HEK293 (cell line): ENCODE results near the gene ZC3H8.

Experiments used
- CTCF ChIA-PET: fragments of 350-600 bp; formaldehyde crosslinking; extraction: SDS; loops from one replicate; lab custom pipeline; 2021; ENCODE audit warnings: antibody characterized with exemption; lab: Yijun Ruan, JAX
- POLR2A ChIA-PET: fragments of 300-600 bp; formaldehyde crosslinking; extraction: SDS; loops from one replicate; lab custom pipeline; 2020; ENCODE audit warnings: antibody characterized with exemption, inconsistent platforms; lab: Yijun Ruan, JAX
- H3K27ac ChIP-seq: fragments of 200-500 bp; sonication (Bioruptor generic); 2 replicates; pipeline ENCODE4 v1.5.1; 2014; ENCODE audit warnings: low read depth, low read length, control low read depth, inconsistent platforms; ENCODE audit errors: extremely low read depth
- H3K36me3 ChIP-seq, 2 experiments: fragments of 200-500 bp in 1 of 2; sonication (Bioruptor generic) in 1 of 2; 1 replicate in 1 of 2; 2 replicates in 1 of 2; pipeline ENCODE4 v1.5.1; 2014 to 2017; ENCODE audit warnings: inconsistent platforms in 2 of 2, low read length in 2 of 2; ENCODE audit not compliant: control insufficient read depth in 2 of 2, insufficient read depth in 1 of 2
- H3K4me1 ChIP-seq: fragments of 200-500 bp; sonication (Bioruptor generic); 2 replicates; pipeline ENCODE4 v1.5.1; 2014; ENCODE audit warnings: mild to moderate bottlenecking, low read length, inconsistent platforms; ENCODE audit not compliant: control insufficient read depth, insufficient read depth
- H3K4me3 ChIP-seq: 2 replicates; pipeline ENCODE4 v1.5.1; 2011; ENCODE audit warnings: low read depth, mild to moderate bottlenecking, control low read depth, low read length, moderate library complexity
- H3K9me3 ChIP-seq: fragments of 200-500 bp; sonication (Bioruptor generic); 2 replicates; pipeline ENCODE4 v1.5.1; 2014; ENCODE audit warnings: low read depth, low read length, inconsistent platforms; ENCODE audit not compliant: control insufficient read depth, insufficient read depth
- AEBP2 ChIP-seq: fragments of 450-650 bp; formaldehyde crosslinking; IDR thresholded peaks from 2 replicates; pipeline ENCODE4 v1.5.1; 2016; ENCODE audit warnings: missing biosample characterization, missing genetic modification characterization, borderline replicate concordance
- FEZF1 ChIP-seq: fragments of 450-650 bp; formaldehyde crosslinking; IDR thresholded peaks from 2 replicates; pipeline ENCODE4 v1.5.1; 2016; ENCODE audit warnings: missing biosample characterization, missing genetic modification characterization
- GLIS1 ChIP-seq: fragments of 450-650 bp; formaldehyde crosslinking; IDR thresholded peaks from 2 replicates; pipeline ENCODE4 v1.5.1; 2016; ENCODE audit warnings: missing biosample characterization, missing genetic modification characterization
- KLF10 ChIP-seq: fragments of 450-650 bp; IDR thresholded peaks from 2 replicates; pipeline ENCODE4 v1.5.1; 2018; ENCODE audit warnings: missing biosample characterization, mild to moderate bottlenecking, missing genetic modification characterization
- PRDM2 ChIP-seq: fragments of 450-650 bp; formaldehyde crosslinking; IDR thresholded peaks from 2 replicates; pipeline ENCODE4 v1.5.1; 2016; ENCODE audit warnings: missing biosample characterization, missing genetic modification characterization, borderline replicate concordance
- SETDB1 ChIP-seq: IDR thresholded peaks from one replicate; pipeline ENCODE4 v1.6.1; 2017; ENCODE audit warnings: mild to moderate bottlenecking, low read length, moderate library complexity, mixed read lengths; ENCODE audit not compliant: insufficient read length
- ZBTB10 ChIP-seq: fragments of 450-650 bp; formaldehyde crosslinking; IDR thresholded peaks from 2 replicates; pipeline ENCODE4 v1.5.1; 2016; ENCODE audit warnings: missing biosample characterization, missing genetic modification characterization
- ZBTB17 ChIP-seq: fragments of 450-650 bp; formaldehyde crosslinking; IDR thresholded peaks from 2 replicates; pipeline ENCODE4 v1.5.1; 2016; ENCODE audit warnings: missing biosample characterization, missing genetic modification characterization
- ZIC2 ChIP-seq: fragments of 450-650 bp; formaldehyde crosslinking; IDR thresholded peaks from 2 replicates; pipeline ENCODE4 v1.5.1; 2016; ENCODE audit warnings: missing biosample characterization, missing genetic modification characterization
- ZNF169 ChIP-seq: fragments of 450-650 bp; formaldehyde crosslinking; IDR thresholded peaks from 2 replicates; pipeline ENCODE4 v1.5.1; 2016; ENCODE audit warnings: missing biosample characterization, missing genetic modification characterization
- ZNF202 ChIP-seq: fragments of 450-650 bp; formaldehyde crosslinking; IDR thresholded peaks from 2 replicates; pipeline ENCODE4 v1.5.1; 2016; ENCODE audit warnings: missing biosample characterization, missing genetic modification characterization, borderline replicate concordance
- ZNF211 ChIP-seq: fragments of 450-650 bp; formaldehyde crosslinking; IDR thresholded peaks from 2 replicates; pipeline ENCODE4 v1.5.1; 2016; ENCODE audit warnings: low read depth, missing biosample characterization, missing genetic modification characterization
- ZNF214 ChIP-seq: fragments of 450-650 bp; formaldehyde crosslinking; IDR thresholded peaks from 2 replicates; pipeline ENCODE4 v1.5.1; 2017; ENCODE audit warnings: missing biosample characterization, mild to moderate bottlenecking, missing genetic modification characterization, borderline replicate concordance
- ZNF223 ChIP-seq: fragments of 450-650 bp; formaldehyde crosslinking; IDR thresholded peaks from 2 replicates; pipeline ENCODE4 v1.5.1; 2016; ENCODE audit warnings: missing biosample characterization, missing genetic modification characterization
- ZNF530 ChIP-seq: fragments of 450-650 bp; formaldehyde crosslinking; IDR thresholded peaks from 2 replicates; pipeline ENCODE4 v1.5.1; 2016; ENCODE audit warnings: low read depth, missing biosample characterization, missing genetic modification characterization
- ZNF544 ChIP-seq: fragments of 450-650 bp; formaldehyde crosslinking; IDR thresholded peaks from 2 replicates; pipeline ENCODE4 v1.5.0; 2017; ENCODE audit warnings: missing biosample characterization, missing genetic modification characterization
- ZNF837 ChIP-seq: fragments of 450-650 bp; formaldehyde crosslinking; IDR thresholded peaks from 2 replicates; pipeline ENCODE4 v1.5.1; 2016; ENCODE audit warnings: missing biosample characterization, missing genetic modification characterization
- TF ChIP-seq, protein P1 (sequence below): fragments of 450-650 bp; formaldehyde crosslinking; IDR thresholded peaks from 2 replicates; pipeline ENCODE4 v1.5.1; 2016; ENCODE audit warnings: missing biosample characterization, missing genetic modification characterization, borderline replicate concordance

ZC3H8 gene

GRCh38 chr2:112195167-112195766 lies 59.6 kb downstream of the ZC3H8 start:
- ChIA-PET POLR2A (no interaction called here), CTCF (no interaction called here)
- Histone ChIP-seq H3K9me3 (no peaks in the 10 kb centered on the region), H3K4me3 (no peak overlapping the region), H3K27ac (no peak overlapping the region), H3K36me3 (no peaks in the 10 kb centered on the region), H3K4me1 (no peaks in the 10 kb centered on the region)
- no peak for TF ChIP-seq SETDB1
- peak; percentile 74 for TF ChIP-seq GLIS1 (tag by site-specific recombination)
- TF ChIP-seq ZIC2: peak; percentile 79

DNA sequence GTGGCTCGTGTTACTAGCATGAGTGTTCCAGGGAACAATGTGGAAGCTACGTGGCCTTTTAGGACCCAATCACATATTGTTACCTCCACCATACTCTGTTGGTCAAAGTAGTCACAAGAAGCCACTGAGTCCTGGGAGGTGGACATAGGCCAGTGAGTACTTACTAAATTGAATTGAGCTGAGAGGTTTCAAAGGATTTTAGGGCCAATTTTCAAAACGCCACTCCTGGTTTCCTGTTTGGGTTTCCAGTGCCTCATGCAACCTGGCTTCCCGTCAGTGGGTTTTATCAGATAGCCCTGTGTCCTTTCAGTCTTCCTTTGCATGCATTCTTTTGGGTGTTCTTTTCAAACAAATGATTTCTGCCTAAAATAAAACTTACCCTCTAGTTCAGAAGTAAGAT lies 60.4 kb downstream of the ZC3H8 start:
- Histone ChIP-seq H3K4me3 (no peak overlapping the region), H3K9me3 (no peaks in the 10 kb centered on the region), H3K36me3 (no peaks in the 10 kb centered on the region), H3K27ac (no peak overlapping the region), H3K4me1 (no peaks in the 10 kb centered on the region)
- ChIA-PET POLR2A (no interaction called here), CTCF (no interaction called here)
- TF ChIP-seq AEBP2 (tag by site-specific recombination) (no peak), ZNF214 (no peak), ZBTB17 (tag by site-specific recombination) (no peak), ZBTB10 (tag by site-specific recombination) (no peak), FEZF1 (tag by site-specific recombination) (no peak), ZNF211 (tag by site-specific recombination) (no peak), PRDM2 (tag by site-specific recombination) (no peak), ZNF169 (tag by site-specific recombination) (no peak), KLF10 (tag by site-specific recombination) (no peak), ZNF837 (tag by site-specific recombination) (no peak), ZNF223 (tag by site-specific recombination) (no peak), ZNF202 (no peak), ZNF530 (tag by site-specific recombination) (no peak), ZNF544 (no peak)
- TF ChIP-seq, protein P1, sequence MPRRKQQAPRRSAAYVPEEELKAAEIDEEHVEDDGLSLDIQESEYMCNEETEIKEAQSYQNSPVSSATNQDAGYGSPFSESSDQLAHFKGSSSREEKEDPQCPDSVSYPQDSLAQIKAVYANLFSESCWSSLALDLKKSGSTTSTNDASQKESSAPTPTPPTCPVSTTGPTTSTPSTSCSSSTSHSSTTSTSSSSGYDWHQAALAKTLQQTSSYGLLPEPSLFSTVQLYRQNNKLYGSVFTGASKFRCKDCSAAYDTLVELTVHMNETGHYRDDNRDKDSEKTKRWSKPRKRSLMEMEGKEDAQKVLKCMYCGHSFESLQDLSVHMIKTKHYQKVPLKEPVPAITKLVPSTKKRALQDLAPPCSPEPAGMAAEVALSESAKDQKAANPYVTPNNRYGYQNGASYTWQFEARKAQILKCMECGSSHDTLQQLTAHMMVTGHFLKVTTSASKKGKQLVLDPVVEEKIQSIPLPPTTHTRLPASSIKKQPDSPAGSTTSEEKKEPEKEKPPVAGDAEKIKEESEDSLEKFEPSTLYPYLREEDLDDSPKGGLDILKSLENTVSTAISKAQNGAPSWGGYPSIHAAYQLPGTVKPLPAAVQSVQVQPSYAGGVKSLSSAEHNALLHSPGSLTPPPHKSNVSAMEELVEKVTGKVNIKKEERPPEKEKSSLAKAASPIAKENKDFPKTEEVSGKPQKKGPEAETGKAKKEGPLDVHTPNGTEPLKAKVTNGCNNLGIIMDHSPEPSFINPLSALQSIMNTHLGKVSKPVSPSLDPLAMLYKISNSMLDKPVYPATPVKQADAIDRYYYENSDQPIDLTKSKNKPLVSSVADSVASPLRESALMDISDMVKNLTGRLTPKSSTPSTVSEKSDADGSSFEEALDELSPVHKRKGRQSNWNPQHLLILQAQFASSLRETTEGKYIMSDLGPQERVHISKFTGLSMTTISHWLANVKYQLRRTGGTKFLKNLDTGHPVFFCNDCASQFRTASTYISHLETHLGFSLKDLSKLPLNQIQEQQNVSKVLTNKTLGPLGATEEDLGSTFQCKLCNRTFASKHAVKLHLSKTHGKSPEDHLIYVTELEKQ (tag by site-specific recombination): no peak
